ENCODE measurements around the gene MAP2K3.
"Not testable (repeated sequence)": the region's sequence is repeated elsewhere in the genome, so short reads cannot be mapped to it uniquely, and the experiment has no call there.

GRCh38 chr17:21310766-21311602 is 26.5 kb downstream of the MAP2K3 start:
- not testable (repeated sequence) for TF ChIP-seq CTCF (IDR thresholded peaks at IDR 0.05); MAFK (IDR thresholded peaks at IDR 0.05; ENCODE audit: partially characterized antibody); CEBPB (IDR thresholded peaks at IDR 0.05); RAD21 (conservative IDR thresholded peaks at IDR 0.05 in 1 of 2, IDR thresholded peaks at IDR 0.05 in 1 of 2); MAX (IDR thresholded peaks at IDR 0.05); REST (IDR thresholded peaks at IDR 0.05); PBX3 (IDR thresholded peaks at IDR 0.05); JUN (IDR thresholded peaks at IDR 0.05); MYC (IDR thresholded peaks at IDR 0.05; ENCODE audit: borderline replicate concordance, low read length); NR3C1 (IDR thresholded peaks at IDR 0.05); EP300 (IDR thresholded peaks at IDR 0.05); GATA3 (IDR thresholded peaks at IDR 0.05; ENCODE audit: borderline replicate concordance); SMC3 (IDR thresholded peaks at IDR 0.05)
